ENCODE results near the gene DYNLRB2. TPM values are rescaled to one million over a fixed set of nuclear protein-coding genes. Genes with fewer than 3 reads are reported as not detected.

DYNLRB2 gene
- total and polyA plus RNA-seq, 2 of the 13 experiments (the other 11 are each of a cell fraction or from before 2014, with no cell fraction given): not detected

GRCh38 chr16:80519189-80519588 is 21.6 kb upstream of the DYNLRB2 start:
- ATAC-seq (no peak), DNase-seq (ENCODE audit: low spot score) (no peak), FAIRE-seq (no peak)
- WGBS (ENCODE audit: low lambda C conversion rate): 32% methylated on average over 3 of the region's 3 CpGs
- Histone ChIP-seq H4K20me1 (ENCODE audit: insufficient read depth, low read length) (no peaks in the 10 kb centered on the region), H3K27ac (ENCODE audit: extremely low read length, insufficient read depth, low read length) (no peak overlapping the region), H3K36me3 (replicated peaks in 1 of 2; ENCODE audit: control insufficient read depth in 1 of 2, insufficient read depth in 2 of 2, low read length in 2 of 2) (no peaks in the 10 kb centered on the region), H3K4me3 (replicated peaks in 1 of 3; ENCODE audit: insufficient read depth in 1 of 3, low read depth in 2 of 3, low read length in 3 of 3) (no peak overlapping the region), H2AFZ (ENCODE audit: low read length) (no peak overlapping the region), H3K4me1 (ENCODE audit: insufficient read depth, low read length) (no peaks in the 10 kb centered on the region), H3K9me3 (ENCODE audit: low read length) (no peaks in the 10 kb centered on the region), H3K27me3 (ENCODE audit: control insufficient read depth in 1 of 2, insufficient read depth in 2 of 2, low read length in 2 of 2) (no peaks in the 10 kb centered on the region; a peak in 1 of 5 replicates), H3K9ac (ENCODE audit: insufficient read depth, low read depth, low read length) (no peak overlapping the region), H3K4me2 (ENCODE audit: low read depth, low read length) (no peak overlapping the region), H3K79me2 (ENCODE audit: insufficient read depth, low read length) (no peaks in the 10 kb centered on the region)
- no TSS peak for BruUV-seq (replicated peaks)
- POLR2A ChIA-PET: no interaction called here
- no peak for TF ChIP-seq ZSCAN9 (CRISPR knock-in tag; IDR thresholded peaks at IDR 0.05; ENCODE audit: borderline replicate concordance)
- no peak for TF ChIP-seq AHR (CRISPR knock-in tag; IDR thresholded peaks at IDR 0.05)
- no peak for TF ChIP-seq BATF2 (CRISPR knock-in tag; IDR thresholded peaks at IDR 0.05)
- TF ChIP-seq ATF5 (CRISPR knock-in tag; IDR thresholded peaks at IDR 0.05; ENCODE audit: low read depth): no peak
- TF ChIP-seq CEBPZ (IDR thresholded peaks at IDR 0.05; ENCODE audit: low read length): no peak
- TF ChIP-seq ZNF510 (CRISPR knock-in tag; IDR thresholded peaks at IDR 0.05; ENCODE audit: low read depth): no peak
- TF ChIP-seq GABPA (IDR thresholded peaks at IDR 0.05; ENCODE audit: low read depth, low read length): no peak
- TF ChIP-seq GABPA (CRISPR knock-in tag; IDR thresholded peaks at IDR 0.05; ENCODE audit: low read depth): no peak
- TF ChIP-seq ZNF24 (IDR thresholded peaks at IDR 0.05): no peak
- intact Hi-C loops (cut with micrococcal nuclease; ENCODE audit: unreplicated experiment) (no loop called here), in situ Hi-C loops (cut with HindIII; ENCODE audit: extremely low pct_ligation_motif_present, low pct_unique_long_range_greater_than_20kb) (loop anchor here (10.0 kb wide), 1 partner anchor 64 kb away; no protein-coding TSS in a partner anchor)
- CTCF ChIA-PET (ENCODE audit: low intra/inter-chr PET ratio, low total read pairs): no interaction called here

All from HepG2 (cell line).